ENCODE data around the gene SUGT1. TPM values are rescaled to one million over a fixed set of nuclear protein-coding genes. Genes with fewer than 3 reads are reported as not detected.
"Not testable (repeated sequence)": the region's sequence is repeated elsewhere in the genome, so short reads cannot be mapped to it uniquely, and the experiment has no call there.

Gene SUGT1
- total and polyA plus RNA-seq, 2 donors (not counting 1 experiment from before 2014, with no cell fraction given): 9.5 to 38.4 TPM

- Mint-ChIP-seq H3K4me3 (no peak overlapping the region), H3K27me3 (no peaks in the 10 kb centered on the region), H3K4me1 (no peaks in the 10 kb centered on the region), H3K9me3 (ENCODE audit: insufficient read depth) (no peaks in the 10 kb centered on the region), H3K27ac (no peak overlapping the region)
- Histone ChIP-seq H3K4me1 (ENCODE audit: control insufficient read depth in 2 of 2, insufficient read depth in 2 of 2, low read length in 2 of 2) (no peaks in the 10 kb centered on the region), H4K20me1 (ENCODE audit: control insufficient read depth, insufficient read depth, low read length, poor library complexity, severe bottlenecking) (no peaks in the 10 kb centered on the region), H3K27ac (ENCODE audit: low read length in 2 of 2) (no peak overlapping the region), H3K36me3 (replicated peaks in 1 of 2; ENCODE audit: control extremely low read depth in 1 of 2, control insufficient read depth in 1 of 2, extremely low read depth in 1 of 2, insufficient read depth in 2 of 2, low read length in 1 of 2) (peaks cover 4 to 34% of the 10 kb centered on the region in 2 experiments), H3K9me3 (ENCODE audit: control extremely low read depth in 1 of 3, control insufficient read depth in 2 of 3, insufficient read depth in 1 of 3, low read length in 2 of 3) (no peaks in the 10 kb centered on the region), H3K79me2 (ENCODE audit: control insufficient read depth, insufficient read depth, low read length) (no peaks in the 10 kb centered on the region), H2AFZ (ENCODE audit: insufficient read depth, low read depth, low read length, poor library complexity, severe bottlenecking) (no peak overlapping the region), H3K27me3 (replicated peaks in 1 of 4; ENCODE audit: control extremely low read depth in 1 of 4, control insufficient read depth in 3 of 4, insufficient read depth in 4 of 4, low read length in 3 of 4) (no peaks in the 10 kb centered on the region), H3K4me3 (ENCODE audit: control extremely low read depth in 1 of 5, extremely low read depth in 1 of 5, insufficient read depth in 1 of 5, low read depth in 2 of 5, low read length in 4 of 5) (no peak overlapping the region), H3K9ac (ENCODE audit: low read length) (no peak overlapping the region), H3K4me2 (replicated peaks; ENCODE audit: low read depth, low read length, poor library complexity, severe bottlenecking) (no peak overlapping the region)
- intact Hi-C loops (cut with micrococcal nuclease): no loop called here
- CTCF ChIA-PET: interaction anchor here (0.6 to 0.7 kb wide), 2 partner anchors 205 to 923 kb away, joined by 3 read pairs; no protein-coding TSS in a partner anchor
- no peak for TF ChIP-seq EZH2 (IDR thresholded peaks at IDR 0.05; ENCODE audit: borderline replicate concordance, insufficient read depth, low read depth, low read length, poor library complexity, severe bottlenecking)
- TF ChIP-seq CTCF (IDR thresholded peaks at IDR 0.05): no peak
- no peak for ATAC-seq (ENCODE audit: low read depth)
- POLR2A ChIA-PET: no interaction called here
- 100% methylated on average over 1 of the region's 1 CpG for WGBS (ENCODE audit: insufficient coverage)
- no peak for DNase-seq
Measured at GRCh38 chr13:52673465-52673864, 20.8 kb downstream of the SUGT1 start.

- Mint-ChIP-seq H3K27ac (no peak overlapping the region), H3K4me3 (no peak overlapping the region), H3K27me3 (no peaks in the 10 kb centered on the region), H3K9me3 (ENCODE audit: insufficient read depth) (no peaks in the 10 kb centered on the region), H3K4me1 (no peaks in the 10 kb centered on the region)
- peaks cover 9 to 52% of the 10 kb centered on the region in 2 experiments for H3K36me3 ChIP-seq (replicated peaks in 1 of 2; ENCODE audit: control extremely low read depth in 1 of 2, control insufficient read depth in 1 of 2, extremely low read depth in 1 of 2, insufficient read depth in 2 of 2, low read length in 1 of 2)
- no peak for DNase-seq
- no peak overlapping the region for H3K4me2 ChIP-seq (replicated peaks; ENCODE audit: low read depth, low read length, poor library complexity, severe bottlenecking)
- H3K9me3 ChIP-seq (ENCODE audit: control extremely low read depth in 1 of 3, control insufficient read depth in 2 of 3, insufficient read depth in 1 of 3, low read length in 2 of 3): no peaks in the 10 kb centered on the region
- ChIA-PET CTCF (interaction anchor here (1.2 kb wide), 1 partner anchor 13 kb away, joined by 6 read pairs; no protein-coding TSS in a partner anchor), POLR2A (no interaction called here)
- WGBS (ENCODE audit: insufficient coverage): no CpG with 5 or more reads among the region's 1 CpG
- ATAC-seq (ENCODE audit: low read depth): no peak
- H3K9ac ChIP-seq (ENCODE audit: low read length): no peak overlapping the region
- intact Hi-C loops (cut with micrococcal nuclease): no loop called here
- no peak overlapping the region for H3K27ac ChIP-seq (ENCODE audit: low read length in 2 of 2)
- no peak for TF ChIP-seq EZH2 (IDR thresholded peaks at IDR 0.05; ENCODE audit: borderline replicate concordance, insufficient read depth, low read depth, low read length, poor library complexity, severe bottlenecking)
- no peak for TF ChIP-seq CTCF (IDR thresholded peaks at IDR 0.05)
- H4K20me1 ChIP-seq (ENCODE audit: control insufficient read depth, insufficient read depth, low read length, poor library complexity, severe bottlenecking): no peaks in the 10 kb centered on the region
- H3K4me3 ChIP-seq (ENCODE audit: control extremely low read depth in 1 of 5, extremely low read depth in 1 of 5, insufficient read depth in 1 of 5, low read depth in 2 of 5, low read length in 4 of 5): no peak overlapping the region
- H3K4me1 ChIP-seq (ENCODE audit: control insufficient read depth in 2 of 2, insufficient read depth in 2 of 2, low read length in 2 of 2): no peaks in the 10 kb centered on the region
- no peaks in the 10 kb centered on the region for H3K27me3 ChIP-seq (replicated peaks in 1 of 4; ENCODE audit: control extremely low read depth in 1 of 4, control insufficient read depth in 3 of 4, insufficient read depth in 4 of 4, low read length in 3 of 4)
- no peaks in the 10 kb centered on the region for H3K79me2 ChIP-seq (ENCODE audit: control insufficient read depth, insufficient read depth, low read length)
- H2AFZ ChIP-seq (ENCODE audit: insufficient read depth, low read depth, low read length, poor library complexity, severe bottlenecking): no peak overlapping the region
Measured at GRCh38 chr13:52677823-52678222, 25.2 kb downstream of the SUGT1 start.

GRCh38 chr13:52685806-52686205 is 33.2 kb downstream of the SUGT1 start:
- H4K20me1 ChIP-seq (ENCODE audit: control insufficient read depth, insufficient read depth, low read length, poor library complexity, severe bottlenecking); H3K27me3 ChIP-seq (replicated peaks in 1 of 4; ENCODE audit: control extremely low read depth in 1 of 4, control insufficient read depth in 3 of 4, insufficient read depth in 4 of 4, low read length in 3 of 4); CTCF ChIA-PET; H3K4me3 ChIP-seq (ENCODE audit: control extremely low read depth in 1 of 5, extremely low read depth in 1 of 5, insufficient read depth in 1 of 5, low read depth in 2 of 5, low read length in 4 of 5); H3K9me3 ChIP-seq (ENCODE audit: control extremely low read depth in 1 of 3, control insufficient read depth in 2 of 3, insufficient read depth in 1 of 3, low read length in 2 of 3); DNase-seq; H3K4me2 ChIP-seq (replicated peaks; ENCODE audit: low read depth, low read length, poor library complexity, severe bottlenecking); H3K27ac ChIP-seq (ENCODE audit: low read length in 2 of 2); H3K4me3 Mint-ChIP-seq; H3K27me3 Mint-ChIP-seq; H3K4me1 ChIP-seq (ENCODE audit: control insufficient read depth in 2 of 2, insufficient read depth in 2 of 2, low read length in 2 of 2); H2AFZ ChIP-seq (ENCODE audit: insufficient read depth, low read depth, low read length, poor library complexity, severe bottlenecking); intact Hi-C loops (cut with micrococcal nuclease); H3K9me3 Mint-ChIP-seq (ENCODE audit: insufficient read depth); H3K4me1 Mint-ChIP-seq; H3K9ac ChIP-seq (ENCODE audit: low read length); H3K79me2 ChIP-seq (ENCODE audit: control insufficient read depth, insufficient read depth, low read length); POLR2A ChIA-PET; ATAC-seq (ENCODE audit: low read depth); H3K27ac Mint-ChIP-seq: not testable (repeated sequence)
- 97% methylated on average over 8 of the region's 9 CpGs for WGBS (ENCODE audit: insufficient coverage)
- H3K36me3 ChIP-seq (replicated peaks in 1 of 2; ENCODE audit: control extremely low read depth in 1 of 2, control insufficient read depth in 1 of 2, extremely low read depth in 1 of 2, insufficient read depth in 2 of 2, low read length in 1 of 2): peaks cover 5 to 60% of the 10 kb centered on the region in 2 experiments
